ENCODE measurements around the gene ZNF593. TPM values are rescaled to one million over a fixed set of nuclear protein-coding genes. Genes with fewer than 3 reads are reported as not detected.

The ZNF593 gene
- 15.1 TPM for polyA plus RNA-seq (2012; ENCODE audit: missing spikeins)

- FAIRE-seq (peak; percentile 100), DNase-seq (ENCODE audit: insufficient read length) (peak; percentile 100)
- TF ChIP-seq POLR2AphosphoS5 (IDR thresholded peaks at IDR 0.05; ENCODE audit: low read depth, low read length) (peak; percentile 81), TAF1 (IDR thresholded peaks at IDR 0.05; ENCODE audit: borderline replicate concordance, low read depth, low read length) (no peak), POLR2A (IDR thresholded peaks at IDR 0.05; ENCODE audit: low read depth, low read length) (peak; percentile 84)
Observed at GRCh38 chr1:26169669-26170471, at the start of gene ZNF593. ZNF593 (plus strand) TSS chr1:26169908; CDS start chr1:26169984, 76 bp downstream.

- FAIRE-seq, result no peak
- no peak for DNase-seq (ENCODE audit: insufficient read length)
- TF ChIP-seq POLR2A (IDR thresholded peaks at IDR 0.05; ENCODE audit: low read depth, low read length), result no peak
- TF ChIP-seq TAF1 (IDR thresholded peaks at IDR 0.05; ENCODE audit: borderline replicate concordance, low read depth, low read length), result no peak
- no peak for TF ChIP-seq POLR2AphosphoS5 (IDR thresholded peaks at IDR 0.05; ENCODE audit: low read depth, low read length)
Observed at GRCh38 chr1:26121854-26122773, 47.6 kb upstream of the ZNF593 start.

- no peak for DNase-seq (ENCODE audit: insufficient read length)
- FAIRE-seq, result peak; percentile 9
- TF ChIP-seq TAF1 (IDR thresholded peaks at IDR 0.05; ENCODE audit: borderline replicate concordance, low read depth, low read length), result no peak
- TF ChIP-seq POLR2A (IDR thresholded peaks at IDR 0.05; ENCODE audit: low read depth, low read length), result no peak
- no peak for TF ChIP-seq POLR2AphosphoS5 (IDR thresholded peaks at IDR 0.05; ENCODE audit: low read depth, low read length)
Observed at GRCh38 chr1:26122988-26123973, 46.4 kb upstream of the ZNF593 start.

- no peak for TF ChIP-seq POLR2AphosphoS5 (IDR thresholded peaks at IDR 0.05; ENCODE audit: low read depth, low read length)
- TF ChIP-seq POLR2A (IDR thresholded peaks at IDR 0.05; ENCODE audit: low read depth, low read length), result no peak
- no peak for TF ChIP-seq TAF1 (IDR thresholded peaks at IDR 0.05; ENCODE audit: borderline replicate concordance, low read depth, low read length)
- DNase-seq (ENCODE audit: insufficient read length) (no peak), FAIRE-seq (no peak)
Observed at GRCh38 chr1:26124418-26125331, 45.0 kb upstream of the ZNF593 start.

- DNase-seq (ENCODE audit: insufficient read length) (no peak), FAIRE-seq (no peak)
- TF ChIP-seq POLR2AphosphoS5 (IDR thresholded peaks at IDR 0.05; ENCODE audit: low read depth, low read length) (no peak), POLR2A (IDR thresholded peaks at IDR 0.05; ENCODE audit: low read depth, low read length) (no peak), TAF1 (IDR thresholded peaks at IDR 0.05; ENCODE audit: borderline replicate concordance, low read depth, low read length) (no peak)
Observed at GRCh38 chr1:26125382-26125781, 44.3 kb upstream of the ZNF593 start.

- FAIRE-seq (no peak), DNase-seq (ENCODE audit: insufficient read length) (no peak)
- TF ChIP-seq TAF1 (IDR thresholded peaks at IDR 0.05; ENCODE audit: borderline replicate concordance, low read depth, low read length) (no peak), POLR2AphosphoS5 (IDR thresholded peaks at IDR 0.05; ENCODE audit: low read depth, low read length) (no peak), POLR2A (IDR thresholded peaks at IDR 0.05; ENCODE audit: low read depth, low read length) (no peak)
Observed at GRCh38 chr1:26125946-26126320, 43.8 kb upstream of the ZNF593 start.

- TF ChIP-seq TAF1 (IDR thresholded peaks at IDR 0.05; ENCODE audit: borderline replicate concordance, low read depth, low read length), result no peak
- no peak for TF ChIP-seq POLR2AphosphoS5 (IDR thresholded peaks at IDR 0.05; ENCODE audit: low read depth, low read length)
- TF ChIP-seq POLR2A (IDR thresholded peaks at IDR 0.05; ENCODE audit: low read depth, low read length), result no peak
- FAIRE-seq (no peak), DNase-seq (ENCODE audit: insufficient read length) (no peak)
Observed at GRCh38 chr1:26126321-26127084, 43.2 kb upstream of the ZNF593 start.

- no peak for TF ChIP-seq POLR2AphosphoS5 (IDR thresholded peaks at IDR 0.05; ENCODE audit: low read depth, low read length)
- no peak for TF ChIP-seq TAF1 (IDR thresholded peaks at IDR 0.05; ENCODE audit: borderline replicate concordance, low read depth, low read length)
- TF ChIP-seq POLR2A (IDR thresholded peaks at IDR 0.05; ENCODE audit: low read depth, low read length), result no peak
- DNase-seq (ENCODE audit: insufficient read length), result no peak
- no peak for FAIRE-seq
Observed at GRCh38 chr1:26127235-26128163, 42.2 kb upstream of the ZNF593 start.

All from GM12892 (cell line).